Activated CD4-positive, alpha-beta T cell treated with anti-CD3 and anti-CD28 coated beads, Interleukin-10, Interleukin-2, amounts not matched to agents 100 ng/mL and 50 ng/mL, durations not matched to agents 16 hours and 8 hours (primary cell): ENCODE data around the gene TNS4.

Source experiments
- DNase-seq: peaks from one replicate; pipeline ENCODE4 v3.0.0-alpha.2; 2020

The TNS4 gene

DNA sequence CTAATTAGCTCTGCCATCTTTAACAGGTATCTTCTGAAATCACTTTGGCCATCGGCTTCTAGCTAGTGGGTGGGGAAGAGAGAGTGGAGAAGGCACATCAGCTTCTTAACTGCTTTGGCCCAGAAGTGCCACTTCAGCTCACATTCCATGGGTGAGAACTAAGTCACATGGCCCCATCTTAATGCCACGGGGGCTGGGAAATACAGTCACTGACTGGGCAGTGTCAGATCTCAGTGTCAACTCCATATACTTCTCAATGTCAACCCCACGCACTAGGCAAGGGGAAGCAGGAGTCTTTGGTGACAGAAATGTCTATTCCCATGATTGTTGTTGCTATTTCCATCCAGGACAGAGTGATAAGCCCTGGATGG, 34.5 kb upstream of the TNS4 start:
- DNase-seq: no peak

DNA sequence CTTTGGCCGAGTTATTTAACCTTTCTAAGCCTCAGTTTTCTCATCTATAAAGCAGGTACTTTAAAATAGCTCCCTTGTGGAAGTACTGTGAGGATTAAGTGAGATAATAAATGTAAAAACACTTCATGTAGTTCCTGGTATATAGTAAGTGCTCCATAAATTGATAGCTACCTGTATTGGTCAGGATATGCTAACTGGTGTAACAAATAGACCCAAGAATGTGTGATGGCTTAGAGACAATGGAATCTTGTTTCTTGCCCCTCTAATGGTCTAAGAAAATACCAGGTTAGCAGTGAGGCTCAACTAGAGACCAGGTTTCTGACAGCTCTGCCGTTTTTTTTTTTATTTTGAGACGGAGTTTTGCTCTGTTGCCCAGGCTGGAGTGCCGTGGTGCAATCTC, 34.0 kb upstream of the TNS4 start:
- DNase-seq: no peak

DNA sequence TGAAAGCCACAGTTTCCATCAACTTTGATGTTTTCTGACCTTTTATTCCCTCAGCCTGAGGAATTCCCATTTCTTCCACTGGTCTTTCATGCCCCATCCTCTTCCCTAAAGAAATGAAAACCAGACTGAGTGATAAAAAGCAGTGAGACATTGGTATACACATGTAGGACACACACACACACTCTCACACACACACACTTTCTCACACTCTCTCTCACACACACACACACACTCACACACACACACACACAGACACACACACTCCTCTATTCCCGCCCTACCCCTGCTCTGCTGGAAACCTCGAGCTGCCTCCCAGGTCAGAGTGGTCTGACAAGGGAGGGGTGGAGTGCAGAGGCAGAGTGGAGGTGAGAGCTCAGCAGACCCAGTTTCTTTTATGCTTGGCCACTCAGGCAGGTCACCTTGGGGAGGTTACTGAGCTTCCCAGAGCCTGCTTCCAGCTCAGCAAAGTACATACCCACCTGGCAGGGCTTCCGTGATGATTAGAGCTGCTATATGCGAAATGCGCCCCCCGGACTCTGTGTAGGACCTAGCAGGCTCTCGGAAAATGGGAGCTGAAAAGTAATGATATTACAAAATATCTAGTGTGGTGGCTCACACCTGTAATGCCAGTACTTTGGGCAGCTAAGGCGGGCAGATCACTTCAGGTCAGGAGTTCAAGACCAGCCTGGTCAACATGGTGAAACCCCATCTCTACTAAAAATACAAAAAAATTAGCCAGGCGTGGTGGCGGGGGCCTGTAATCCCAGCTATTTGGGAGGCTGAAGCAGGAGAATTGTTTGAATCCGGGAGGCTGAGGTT, 33.2 kb upstream of the TNS4 start:
- no peak for DNase-seq

DNA sequence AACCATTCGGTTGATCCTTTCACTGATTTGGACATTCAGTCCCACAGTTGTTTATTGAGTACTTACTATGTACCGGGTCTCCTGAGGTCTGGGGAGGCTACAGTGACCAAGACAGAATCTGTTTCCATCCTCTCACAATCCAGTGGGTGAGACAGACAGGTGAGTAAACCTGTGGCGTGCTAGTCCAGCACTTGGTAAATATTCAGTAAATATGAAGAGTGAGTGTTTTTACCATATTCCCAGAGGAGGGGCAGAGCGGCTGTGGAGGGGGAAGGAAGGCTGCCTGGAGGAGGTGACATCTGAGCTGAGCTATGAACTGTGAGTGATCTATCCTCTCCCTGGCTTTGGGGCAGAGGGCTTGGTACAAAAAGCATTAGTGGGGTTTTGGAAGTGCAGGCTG, 32.5 kb upstream of the TNS4 start:
- no peak for DNase-seq

DNA sequence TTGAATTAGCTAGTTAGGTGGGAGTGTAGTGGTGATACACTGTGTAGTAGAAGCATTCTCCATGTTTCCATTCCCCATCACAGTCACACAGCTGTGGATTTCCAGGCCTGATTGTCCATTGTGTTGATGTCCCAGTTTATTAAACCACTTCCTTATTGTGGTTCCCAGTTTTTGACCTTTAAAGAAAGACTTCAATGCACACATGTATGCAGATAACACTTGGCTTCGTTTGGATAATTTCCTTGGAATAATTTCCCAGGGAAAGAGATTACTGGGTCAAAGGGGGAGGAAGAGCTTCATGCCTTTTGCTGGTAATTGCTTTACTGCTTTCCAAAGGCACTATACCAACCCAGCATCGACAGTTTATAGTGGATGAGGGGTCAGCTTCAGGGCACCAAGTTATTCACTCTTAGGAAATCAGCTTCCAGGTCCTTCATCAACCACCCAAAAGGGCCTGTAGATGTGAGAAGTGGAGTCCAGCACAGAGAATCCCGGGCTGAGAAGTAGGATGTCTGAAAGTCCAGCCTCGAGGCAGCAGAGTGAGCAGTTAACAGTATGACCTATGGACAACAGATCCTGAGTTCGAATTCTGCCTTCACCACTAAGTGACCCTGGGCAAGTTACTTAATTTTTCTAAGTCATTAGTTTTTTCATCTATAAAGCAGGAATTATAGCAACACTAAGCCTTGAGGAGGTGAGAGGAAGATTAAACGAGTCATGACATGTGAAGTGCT, 31.3 kb upstream of the TNS4 start:
- DNase-seq: no peak

DNA sequence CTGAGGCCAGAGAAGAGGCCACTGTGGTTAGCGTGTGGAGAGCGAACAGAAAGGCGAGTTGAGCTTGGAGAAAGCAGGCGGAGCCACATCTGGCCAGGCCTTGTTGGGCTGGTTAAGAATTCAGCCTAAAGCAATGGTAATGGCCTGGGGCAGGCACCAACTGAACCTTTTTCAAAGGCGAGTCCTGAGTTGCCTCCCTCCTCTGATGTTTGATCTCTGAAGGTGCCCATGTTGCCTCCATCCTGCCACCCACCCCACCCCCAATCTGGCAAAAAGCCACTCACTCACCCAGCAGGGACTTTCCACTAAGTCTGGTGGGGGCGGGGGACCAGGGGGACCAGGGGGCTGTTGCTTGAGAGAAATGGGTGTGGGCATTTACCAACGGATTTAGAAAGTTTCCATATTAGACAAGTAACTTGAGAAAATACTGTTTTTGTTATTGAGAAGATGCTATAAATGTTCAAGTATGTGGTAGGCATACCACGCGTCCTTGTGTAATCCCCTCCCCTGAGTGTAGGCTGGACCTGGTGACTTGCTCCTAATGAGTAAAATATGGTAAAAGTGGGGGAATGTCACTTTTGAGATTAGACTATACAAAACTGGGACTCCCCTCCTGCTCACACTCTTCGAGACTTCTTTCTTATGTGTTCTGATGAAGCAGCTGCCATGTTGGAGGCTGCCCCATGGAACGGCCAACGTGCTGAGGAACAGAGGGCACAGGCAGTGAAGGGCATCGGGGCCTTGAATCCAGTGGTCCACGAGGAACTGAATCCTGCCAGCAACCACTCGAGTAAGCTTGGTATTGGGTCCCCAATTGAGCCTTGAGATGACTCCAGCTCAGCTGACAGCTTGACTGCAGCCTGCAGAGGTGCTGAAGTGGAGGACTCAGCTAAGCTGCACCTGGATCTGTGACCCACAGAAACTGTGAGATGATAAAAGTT, 29.9 kb upstream of the TNS4 start:
- DNase-seq: peak; percentile 92

DNA sequence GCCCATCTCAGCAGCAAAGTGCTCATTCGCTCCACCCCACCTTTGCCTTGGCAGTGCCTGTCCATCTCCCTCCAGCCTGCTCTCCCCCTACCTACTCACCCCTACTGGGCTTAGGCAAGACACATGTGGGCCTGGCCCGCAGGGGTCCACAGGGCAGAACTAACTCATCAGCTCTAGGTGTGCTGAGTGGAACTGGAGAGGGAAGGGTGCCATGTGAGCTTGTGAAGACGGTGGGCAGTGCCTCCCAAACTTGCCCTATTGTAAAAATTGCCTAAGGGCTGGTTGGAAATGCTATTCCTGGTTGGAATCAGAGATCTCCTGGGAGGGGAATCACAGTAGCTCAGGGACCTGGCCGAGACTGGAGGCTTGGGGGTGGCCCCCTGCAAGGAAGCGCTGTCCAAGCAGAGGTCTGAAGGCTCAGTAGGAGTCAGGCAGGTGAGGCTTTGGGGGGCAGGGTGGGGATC, 29.1 kb upstream of the TNS4 start:
- DNase-seq: no peak

DNA sequence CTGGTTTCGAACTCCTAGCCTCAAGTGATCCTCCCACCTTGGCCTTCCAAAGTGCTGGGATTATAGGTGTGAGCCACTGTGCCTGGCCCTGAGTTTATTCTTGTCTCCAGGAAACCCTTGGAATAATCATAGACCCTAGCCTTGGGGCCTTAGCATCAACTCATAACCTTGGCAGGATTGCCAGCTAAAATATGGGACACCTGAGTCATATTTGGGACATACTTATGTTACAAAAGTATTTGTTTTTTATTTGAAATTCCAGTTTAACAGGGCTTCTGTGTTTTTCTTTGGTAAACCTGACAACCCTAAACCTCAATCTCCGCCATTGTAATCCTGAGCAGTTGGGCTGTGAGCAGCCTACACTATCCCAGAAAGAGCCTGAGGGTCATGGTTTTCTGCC, 28.6 kb upstream of the TNS4 start:
- DNase-seq: no peak

DNA sequence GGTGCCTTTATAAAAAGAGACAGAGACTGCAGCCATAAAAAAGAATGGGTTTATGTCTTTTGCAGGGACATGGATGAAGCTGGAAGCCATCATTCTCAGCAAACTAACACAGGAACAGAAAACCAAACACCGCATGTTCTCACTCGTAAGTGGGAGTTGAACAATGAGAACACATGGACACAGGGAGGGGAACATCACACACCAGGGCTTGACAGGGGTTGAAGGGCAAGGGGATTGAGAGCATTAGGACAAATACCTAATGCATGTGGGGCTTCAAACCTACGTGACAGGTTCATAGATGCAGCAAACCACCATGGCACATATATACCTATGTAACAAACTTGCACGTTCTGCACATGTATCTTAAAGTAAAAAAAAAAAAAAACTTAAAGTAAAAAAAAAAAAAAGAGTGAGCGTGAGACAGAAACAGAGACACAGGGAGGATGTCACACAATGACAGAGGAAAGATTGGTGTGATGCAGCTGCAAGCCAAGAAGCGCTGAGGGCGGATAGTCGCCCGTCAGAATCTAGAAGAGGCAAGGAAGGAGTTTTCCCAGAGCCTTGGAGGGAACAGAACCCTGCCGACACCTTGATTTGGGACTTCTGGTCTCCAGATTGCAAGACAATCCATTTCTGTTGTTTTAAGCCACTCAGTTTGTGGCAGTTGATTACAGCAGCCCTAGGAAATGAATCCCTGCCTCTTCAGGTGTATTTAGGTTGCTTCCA, 27.4 kb upstream of the TNS4 start:
- DNase-seq: no peak

DNA sequence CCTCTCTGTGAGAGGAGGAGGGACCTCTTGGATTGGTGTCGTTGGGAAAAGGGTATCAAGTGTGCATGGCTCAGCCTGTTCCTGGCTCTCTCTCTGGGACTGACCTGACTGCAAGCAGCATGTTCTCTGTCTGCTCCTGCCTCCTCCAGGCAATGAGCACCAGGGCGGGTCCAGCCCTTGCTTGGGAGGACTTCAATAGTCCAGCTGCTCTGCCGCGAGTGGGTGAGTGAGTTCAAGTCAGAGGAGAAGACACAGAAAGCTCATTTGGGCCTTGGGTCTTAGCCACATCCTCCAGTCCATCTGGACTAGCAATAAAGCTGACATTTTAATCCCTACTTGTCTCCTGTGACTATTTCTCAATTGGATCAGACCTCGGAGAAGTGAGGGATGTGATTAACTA, 25.2 kb upstream of the TNS4 start:
- DNase-seq: no peak

DNA sequence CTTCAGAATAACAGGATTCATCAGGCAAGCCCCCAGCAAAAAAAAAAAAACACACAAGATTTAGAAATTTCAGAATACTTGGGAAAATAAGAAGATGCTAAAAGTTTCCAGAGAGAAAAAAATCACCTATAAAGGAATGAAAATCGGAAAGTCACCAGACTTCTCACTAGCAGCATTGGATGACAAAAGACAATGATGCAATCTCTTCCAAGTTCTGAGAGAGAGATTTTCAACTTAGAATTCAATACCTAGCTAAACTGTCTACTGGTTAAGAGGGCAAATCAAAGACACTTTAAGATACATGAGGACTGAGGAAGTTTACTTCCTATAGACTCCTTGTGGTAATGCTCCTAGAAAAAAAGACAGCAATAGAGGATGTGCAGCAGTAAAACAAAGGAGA, 23.9 kb upstream of the TNS4 start:
- no peak for DNase-seq

DNA sequence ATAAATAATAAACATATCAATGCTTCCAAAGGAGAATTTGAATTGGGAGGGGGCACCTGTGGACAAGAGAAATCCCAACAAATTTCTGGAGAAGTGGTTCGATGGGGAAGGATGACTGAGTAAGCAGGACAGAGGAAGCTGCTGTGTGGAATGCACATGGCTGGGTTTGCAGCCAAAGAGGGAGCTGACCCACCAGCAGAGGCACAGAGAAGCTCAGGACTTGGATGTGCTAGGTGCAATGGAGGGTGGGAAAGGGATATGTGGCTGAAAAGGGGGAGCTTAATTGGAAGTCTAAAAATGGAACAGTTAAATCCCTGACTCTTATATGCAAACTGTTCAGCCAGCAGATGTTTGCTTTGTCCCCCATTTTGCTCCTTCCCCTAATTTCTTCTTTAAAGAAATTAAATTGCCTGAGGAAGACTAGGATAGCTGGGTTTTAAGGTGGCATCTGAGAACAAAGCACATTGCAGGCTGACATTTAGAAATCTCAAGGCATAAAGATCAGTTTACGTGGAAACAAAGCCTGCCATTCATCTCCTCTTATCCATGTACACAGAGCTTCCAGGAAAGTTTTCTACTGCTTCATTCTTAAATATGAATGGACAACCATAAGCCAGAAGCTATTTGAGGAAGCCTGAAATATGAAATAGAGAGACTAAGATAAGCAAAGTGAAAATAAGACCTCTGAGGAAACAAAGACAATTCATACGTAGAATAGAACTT, 23.0 kb upstream of the TNS4 start:
- DNase-seq: no peak

DNA sequence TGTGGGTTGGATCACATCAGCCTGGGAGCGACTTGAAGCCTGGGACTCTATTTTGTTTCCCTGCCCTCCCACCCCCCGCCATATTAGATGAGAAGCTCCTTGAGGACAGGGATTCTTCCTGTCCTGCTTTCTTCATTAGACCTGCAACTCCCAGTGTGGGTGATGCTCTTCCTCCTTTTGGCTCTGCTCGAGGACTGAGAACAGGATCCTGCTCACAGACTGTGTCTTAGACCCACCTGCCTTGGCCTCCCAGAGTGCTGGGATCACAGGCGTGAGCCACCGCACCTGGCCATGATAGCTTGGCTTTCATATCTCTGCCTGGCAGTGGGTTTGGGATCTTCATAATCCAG, 21.5 kb upstream of the TNS4 start:
- DNase-seq: no peak

DNA sequence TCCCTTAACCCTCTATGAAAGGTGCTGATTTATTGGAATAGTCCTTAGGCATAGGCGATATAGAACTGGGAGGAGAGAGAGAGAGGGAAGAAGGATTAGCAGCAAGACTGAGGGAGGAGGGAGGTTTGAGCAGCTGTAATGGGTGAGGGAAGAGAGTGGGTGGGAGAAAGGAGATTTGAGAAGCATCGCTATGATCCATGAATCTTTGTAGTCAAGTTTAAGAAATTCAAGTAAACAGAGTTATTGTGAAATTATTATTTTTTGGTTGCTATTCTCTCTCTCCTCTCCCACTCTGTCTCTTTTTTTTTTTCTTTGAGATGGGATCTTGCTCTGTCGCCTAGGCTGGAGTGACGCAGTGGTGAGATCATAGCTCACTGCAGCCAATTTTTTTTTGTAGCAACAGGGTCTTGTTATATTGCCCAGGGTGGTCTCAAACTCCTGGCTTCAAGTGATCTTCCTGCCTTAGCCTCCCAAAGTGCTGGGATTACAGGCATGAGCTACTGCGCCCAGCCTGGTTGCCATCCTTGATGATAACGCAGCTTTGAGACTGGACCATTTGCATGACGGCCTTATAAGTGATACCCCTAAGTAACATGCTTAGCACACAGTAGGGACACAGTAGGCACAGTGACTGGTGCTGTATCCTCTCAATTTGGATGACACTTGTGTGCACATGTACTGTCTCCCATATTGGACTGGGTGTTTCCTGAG, 21.0 kb upstream of the TNS4 start:
- DNase-seq: no peak

DNA sequence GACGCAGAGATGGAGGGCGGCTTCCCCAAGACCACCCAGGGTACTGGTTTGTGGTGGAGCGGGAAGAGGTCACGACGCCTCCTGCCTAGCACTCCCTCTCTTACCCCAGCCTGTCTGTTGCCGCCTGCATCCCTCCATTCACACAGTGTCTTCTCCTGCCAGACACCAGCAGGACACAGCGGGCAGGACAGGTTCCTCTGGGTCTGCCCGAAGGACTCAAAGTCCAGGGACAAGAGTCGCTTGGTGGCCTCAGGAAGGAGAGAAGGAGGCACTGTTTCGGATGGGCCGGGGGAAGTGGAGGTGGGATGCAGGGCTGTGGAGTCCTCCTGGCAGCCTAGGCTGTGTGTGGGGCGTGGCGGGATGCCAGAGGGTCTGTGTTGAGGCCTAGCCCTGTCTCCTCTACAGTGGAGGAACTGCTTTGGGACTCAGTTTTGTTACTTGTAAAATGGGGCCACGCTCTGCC, 19.6 kb upstream of the TNS4 start:
- DNase-seq: no peak

DNA sequence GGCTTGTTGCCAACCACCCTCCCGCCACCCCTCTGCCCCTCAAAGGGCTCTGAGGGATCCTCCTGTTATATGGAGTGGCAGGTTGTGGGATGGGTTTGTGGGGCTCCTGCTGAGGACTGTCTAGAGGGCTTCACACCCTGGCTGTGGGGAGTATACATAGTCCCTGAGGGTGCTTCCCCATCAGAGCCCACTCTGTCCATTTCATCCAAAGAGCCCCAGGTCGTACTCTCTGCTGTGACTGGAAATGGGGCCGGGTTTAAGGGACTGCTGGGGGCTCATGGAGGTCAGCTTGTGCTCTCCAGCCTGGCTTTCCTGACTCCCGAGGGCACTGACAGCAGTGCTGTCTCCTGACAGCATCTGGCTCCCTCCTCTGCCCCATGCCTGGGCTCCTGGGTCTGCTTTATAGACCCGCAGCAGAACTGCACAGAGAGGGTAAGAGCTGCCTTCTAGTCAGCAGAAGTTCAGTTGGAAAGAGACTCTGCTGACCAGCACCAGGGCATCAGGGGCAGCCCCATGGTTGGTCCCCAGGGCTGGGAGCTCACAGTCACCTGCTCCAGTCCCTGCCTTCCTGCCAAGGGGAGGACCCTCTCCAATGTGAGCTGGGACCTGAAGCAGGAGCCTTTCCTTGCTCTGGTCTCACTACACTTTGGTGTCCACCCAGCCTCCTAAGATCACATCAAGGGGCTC, 17.8 kb upstream of the TNS4 start:
- no peak for DNase-seq

DNA sequence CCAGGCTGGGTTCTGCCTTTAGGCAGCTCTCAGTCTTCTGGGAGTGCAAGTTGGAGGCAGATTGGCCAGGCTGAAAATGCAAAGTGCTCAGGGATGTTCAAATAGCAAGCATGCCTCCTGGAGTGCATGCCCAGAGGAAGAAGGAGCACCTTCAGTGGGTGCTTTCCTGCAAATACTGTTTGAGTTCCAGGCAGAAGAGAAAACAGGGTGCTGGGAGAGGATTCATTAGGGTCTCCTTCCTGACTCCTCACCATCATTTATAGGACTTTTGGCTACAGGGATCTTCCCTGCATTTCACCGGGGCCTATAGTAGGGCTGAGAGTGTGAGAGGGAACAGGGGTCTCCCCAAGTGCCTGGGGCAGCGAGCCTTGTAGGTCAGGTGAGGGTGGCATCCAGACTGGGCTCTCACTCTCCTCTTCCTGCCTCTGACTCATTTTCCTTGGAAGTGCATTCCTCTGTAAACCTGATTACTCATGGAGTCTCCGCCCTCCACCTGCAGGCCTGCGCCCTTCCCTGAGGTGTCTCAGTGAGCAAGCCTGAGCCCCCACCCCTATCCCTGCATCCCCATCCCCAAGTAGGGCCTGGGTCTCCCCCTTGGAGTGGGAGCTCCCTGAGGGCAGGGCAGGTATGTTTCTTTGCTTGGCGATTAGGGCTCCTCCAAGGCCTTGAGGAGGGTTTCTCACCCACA, 17.1 kb upstream of the TNS4 start:
- DNase-seq: no peak

DNA sequence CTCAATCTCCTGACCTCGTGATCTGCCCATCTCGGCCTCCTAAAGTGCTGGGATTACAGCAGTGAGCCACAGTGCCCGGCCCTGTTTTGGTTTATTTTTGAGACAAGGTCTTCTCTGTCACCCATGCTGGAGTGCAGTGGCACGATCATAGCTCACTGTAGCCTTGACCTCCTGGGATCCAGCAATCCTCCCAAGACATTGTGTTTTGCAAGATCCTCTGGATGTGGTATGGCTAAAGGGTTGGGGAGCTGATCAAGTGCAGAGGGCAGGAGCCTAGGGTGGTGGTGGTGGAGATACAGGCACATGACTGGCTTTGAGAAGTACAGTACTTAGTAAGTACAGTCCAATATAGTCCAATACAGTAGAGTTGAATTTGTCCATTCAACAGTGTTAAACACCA, 16.6 kb upstream of the TNS4 start:
- no peak for DNase-seq

DNA sequence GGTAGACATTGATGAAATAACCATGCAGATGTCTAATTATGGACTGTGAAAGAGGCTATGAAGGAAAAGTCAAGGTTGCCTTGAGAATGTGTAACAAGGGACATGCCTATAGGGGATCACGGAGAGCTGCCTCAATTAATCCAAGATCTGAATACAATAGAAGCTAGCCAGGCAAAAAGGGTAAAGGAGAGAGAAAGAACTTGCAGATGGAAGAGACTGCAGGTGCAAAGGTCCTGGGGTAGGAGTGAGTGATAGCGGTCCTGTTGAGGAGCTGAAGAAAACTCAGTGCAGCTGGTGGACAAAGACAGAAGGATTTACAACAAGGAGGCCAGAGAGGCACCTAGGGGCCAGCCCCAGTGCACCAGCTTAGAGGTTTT, 15.9 kb upstream of the TNS4 start:
- no peak for DNase-seq
